Breast epithelium (tissue), 3 donors: ENCODE data around the gene MED9.

Experiments used
- POLR2A ChIP-seq: fragments of 450-650 bp; IDR thresholded peaks from one replicate; pipeline ENCODE4 v1.6.1; 2016; ENCODE audit warnings: antibody characterized with exemption, mild to moderate bottlenecking, moderate library complexity
- POLR2AphosphoS5 ChIP-seq, 3 donors: sonication (generic); formaldehyde crosslinking; IDR thresholded peaks; one replicate each; pipeline ENCODE4 v1.6.1; 2017; ENCODE audit warnings: antibody characterized with exemption in 3 of 3
- TF ChIP-seq, protein P1 (sequence below), 3 donors: fragments of 450-650 bp; IDR thresholded peaks; one replicate each; pipeline ENCODE4 v1.5.1; 2016 to 2017; ENCODE audit warnings: antibody characterized with exemption in 3 of 3, mild to moderate bottlenecking in 3 of 3, moderate library complexity in 3 of 3

DNA sequence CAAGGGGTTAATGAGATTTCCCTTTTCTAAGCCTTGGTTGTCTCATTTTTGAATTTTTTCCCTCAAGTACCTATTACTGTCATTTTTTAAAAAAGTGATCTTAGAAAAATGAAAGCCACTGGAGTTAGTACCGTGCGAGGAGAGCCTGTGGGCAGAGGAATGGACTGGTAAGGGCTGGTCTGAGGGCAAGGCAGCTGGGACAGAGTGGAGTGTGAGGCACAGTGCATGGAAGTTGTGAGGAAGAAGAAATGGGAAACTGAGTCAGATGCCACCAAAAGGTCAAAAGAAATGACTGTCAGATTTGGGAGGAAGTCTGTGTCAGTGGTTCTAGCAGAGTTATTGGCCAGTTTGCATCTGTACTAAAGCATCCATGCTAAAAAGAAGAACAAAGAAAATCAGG, 11.2 kb downstream of the MED9 start:
- TF ChIP-seq POLR2AphosphoS5 (IDR thresholded peaks at IDR 0.05), result no peak
- TF ChIP-seq, protein P1, sequence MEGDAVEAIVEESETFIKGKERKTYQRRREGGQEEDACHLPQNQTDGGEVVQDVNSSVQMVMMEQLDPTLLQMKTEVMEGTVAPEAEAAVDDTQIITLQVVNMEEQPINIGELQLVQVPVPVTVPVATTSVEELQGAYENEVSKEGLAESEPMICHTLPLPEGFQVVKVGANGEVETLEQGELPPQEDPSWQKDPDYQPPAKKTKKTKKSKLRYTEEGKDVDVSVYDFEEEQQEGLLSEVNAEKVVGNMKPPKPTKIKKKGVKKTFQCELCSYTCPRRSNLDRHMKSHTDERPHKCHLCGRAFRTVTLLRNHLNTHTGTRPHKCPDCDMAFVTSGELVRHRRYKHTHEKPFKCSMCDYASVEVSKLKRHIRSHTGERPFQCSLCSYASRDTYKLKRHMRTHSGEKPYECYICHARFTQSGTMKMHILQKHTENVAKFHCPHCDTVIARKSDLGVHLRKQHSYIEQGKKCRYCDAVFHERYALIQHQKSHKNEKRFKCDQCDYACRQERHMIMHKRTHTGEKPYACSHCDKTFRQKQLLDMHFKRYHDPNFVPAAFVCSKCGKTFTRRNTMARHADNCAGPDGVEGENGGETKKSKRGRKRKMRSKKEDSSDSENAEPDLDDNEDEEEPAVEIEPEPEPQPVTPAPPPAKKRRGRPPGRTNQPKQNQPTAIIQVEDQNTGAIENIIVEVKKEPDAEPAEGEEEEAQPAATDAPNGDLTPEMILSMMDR (IDR thresholded peaks at IDR 0.05), result no peak
- TF ChIP-seq POLR2A, result no peak
